ENCODE measurements around the gene YPEL3. TPM values are rescaled to one million over a fixed set of nuclear protein-coding genes. Genes with fewer than 3 reads are reported as not detected.
A peak's percentile ranks its signal among the peaks of the same experiment; 100 is the strongest.

YPEL3 gene
- total RNA-seq, 1 donor from 2014 or later: 18.8 TPM

DNA sequence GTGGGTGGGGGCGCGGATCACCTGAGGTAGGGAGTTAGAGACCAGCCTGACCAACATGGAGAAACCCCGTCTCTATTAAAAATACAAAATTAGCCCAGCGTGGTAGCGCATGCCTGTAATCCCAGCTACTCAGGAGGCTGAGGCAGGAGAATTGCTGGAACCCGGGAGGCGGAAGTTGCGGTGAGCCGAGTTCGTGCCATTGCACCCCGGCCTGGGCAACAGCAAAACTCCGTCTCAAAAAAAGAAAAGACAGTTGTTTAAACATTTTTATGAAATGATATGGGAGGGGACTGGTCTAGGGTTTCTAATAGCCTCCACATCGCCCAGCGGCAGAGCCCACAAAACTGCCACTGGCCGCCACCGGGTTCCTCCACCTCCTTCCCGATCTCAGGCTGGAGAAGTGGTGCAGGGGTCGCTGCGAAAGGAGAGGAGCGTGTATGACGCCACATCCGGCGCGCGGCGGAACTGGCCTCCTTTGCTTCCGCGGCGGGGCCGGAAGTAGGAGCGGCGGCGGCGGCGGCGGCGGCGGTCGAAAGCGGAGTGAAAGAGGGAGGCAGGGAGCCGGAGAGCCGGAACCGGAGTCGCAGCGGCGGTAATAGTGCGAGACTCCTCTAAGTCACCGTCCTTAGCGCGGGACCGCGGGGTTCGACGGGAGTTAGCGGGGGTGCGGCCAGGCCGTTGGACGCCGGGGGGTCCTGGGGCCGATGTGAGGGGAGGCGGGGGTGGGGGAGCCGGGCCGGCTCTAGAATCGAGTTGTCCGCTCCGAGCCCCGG, 20.3 kb downstream of the YPEL3 start, which contains the start of gene PPP4C:
PPP4C (plus strand) TSS at position 492 of the 773 bp plus-strand sequence. CDS start 384 bp downstream, outside the sequence.
- DNase-seq (ENCODE audit: low spot score in 2 of 2) (peak; percentile 94 to 99), FAIRE-seq (no peak)

DNA sequence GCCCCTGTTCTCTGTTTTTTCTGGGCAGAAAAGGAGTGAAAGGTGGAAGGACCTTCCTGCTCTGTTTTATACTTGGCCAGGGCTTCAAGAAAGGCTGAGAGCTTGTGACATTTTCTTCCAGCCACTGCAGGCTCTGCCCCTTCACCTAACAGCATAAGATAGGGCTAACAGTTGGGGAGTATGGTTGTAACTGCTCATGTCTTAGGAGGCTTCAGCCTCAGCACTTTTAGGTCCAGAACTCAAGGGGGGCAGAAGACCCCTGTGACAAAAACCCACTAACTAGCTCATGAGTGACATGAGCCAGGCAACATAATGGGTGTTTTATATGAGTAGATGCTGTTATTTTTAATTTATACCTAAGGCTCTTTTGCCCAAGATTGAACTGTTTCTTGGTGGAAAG, 25.5 kb downstream of the YPEL3 start:
- FAIRE-seq: no peak

DNA sequence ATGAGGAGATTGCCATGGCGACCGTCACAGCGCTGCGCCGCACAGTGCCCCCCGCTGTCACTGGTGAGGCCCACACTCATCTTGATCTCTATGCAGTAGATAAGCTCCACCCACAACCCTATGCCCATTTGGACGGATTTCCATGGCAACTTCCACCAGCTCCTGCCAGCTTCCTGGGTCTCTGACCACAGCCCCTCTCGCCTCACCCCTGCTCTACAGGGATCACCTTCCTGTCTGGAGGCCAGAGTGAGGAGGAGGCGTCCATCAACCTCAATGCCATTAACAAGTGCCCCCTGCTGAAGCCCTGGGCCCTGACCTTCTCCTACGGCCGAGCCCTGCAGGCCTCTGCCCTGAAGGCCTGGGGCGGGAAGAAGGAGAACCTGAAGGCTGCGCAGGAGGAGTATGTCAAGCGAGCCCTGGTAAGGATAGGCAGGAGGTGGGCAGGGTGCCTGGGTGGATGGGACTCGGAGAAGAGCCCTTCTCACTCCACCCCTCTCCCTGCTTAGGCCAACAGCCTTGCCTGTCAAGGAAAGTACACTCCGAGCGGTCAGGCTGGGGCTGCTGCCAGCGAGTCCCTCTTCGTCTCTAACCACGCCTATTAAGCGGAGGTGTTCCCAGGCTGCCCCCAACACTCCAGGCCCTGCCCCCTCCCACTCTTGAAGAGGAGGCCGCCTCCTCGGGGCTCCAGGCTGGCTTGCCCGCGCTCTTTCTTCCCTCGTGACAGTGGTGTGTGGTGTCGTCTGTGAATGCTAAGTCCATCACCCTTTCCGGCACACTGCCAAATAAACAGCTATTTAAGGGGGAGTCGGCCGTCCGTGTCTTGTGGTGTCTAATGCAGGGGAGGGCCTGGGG, 26.2 kb downstream of the YPEL3 start:
- no peak for FAIRE-seq
- DNase-seq (ENCODE audit: low spot score in 2 of 2): no peak

More for the DNA sequence above, 25.5 kb downstream of the YPEL3 start:
- no peak for DNase-seq (ENCODE audit: low spot score in 2 of 2)

DNA sequence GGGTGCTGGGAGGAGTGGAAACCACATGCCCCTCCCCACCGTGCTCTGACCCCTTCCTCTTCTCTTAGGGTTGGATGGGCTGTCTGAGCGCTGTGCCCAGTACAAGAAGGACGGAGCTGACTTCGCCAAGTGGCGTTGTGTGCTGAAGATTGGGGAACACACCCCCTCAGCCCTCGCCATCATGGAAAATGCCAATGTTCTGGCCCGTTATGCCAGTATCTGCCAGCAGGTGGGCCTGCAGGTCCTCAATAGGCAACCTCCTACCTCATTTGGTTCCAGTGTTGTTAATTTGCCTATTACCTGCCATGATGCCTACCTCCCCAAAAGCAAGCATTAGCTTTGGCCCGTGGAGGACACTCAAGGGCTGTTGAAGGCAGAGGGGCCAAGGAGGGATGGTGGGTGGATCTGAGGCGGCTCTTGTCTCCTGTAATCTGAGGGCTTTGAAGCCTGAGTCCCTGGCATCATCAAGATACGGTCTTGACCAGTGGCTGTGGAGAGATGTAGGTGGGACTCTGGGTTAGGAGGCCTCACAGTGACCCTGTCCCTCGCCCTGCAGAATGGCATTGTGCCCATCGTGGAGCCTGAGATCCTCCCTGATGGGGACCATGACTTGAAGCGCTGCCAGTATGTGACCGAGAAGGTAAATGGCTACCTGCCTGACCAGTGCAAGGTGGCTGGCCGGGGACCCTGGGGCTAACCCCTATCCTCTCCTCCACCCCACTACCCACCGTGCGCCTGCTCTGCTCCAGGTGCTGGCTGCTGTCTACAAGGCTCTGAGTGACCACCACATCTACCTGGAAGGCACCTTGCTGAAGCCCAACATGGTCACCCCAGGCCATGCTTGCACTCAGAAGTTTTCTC, 27.0 kb downstream of the YPEL3 start:
- DNase-seq (ENCODE audit: low spot score in 2 of 2): no peak
- FAIRE-seq: no peak

DNA sequence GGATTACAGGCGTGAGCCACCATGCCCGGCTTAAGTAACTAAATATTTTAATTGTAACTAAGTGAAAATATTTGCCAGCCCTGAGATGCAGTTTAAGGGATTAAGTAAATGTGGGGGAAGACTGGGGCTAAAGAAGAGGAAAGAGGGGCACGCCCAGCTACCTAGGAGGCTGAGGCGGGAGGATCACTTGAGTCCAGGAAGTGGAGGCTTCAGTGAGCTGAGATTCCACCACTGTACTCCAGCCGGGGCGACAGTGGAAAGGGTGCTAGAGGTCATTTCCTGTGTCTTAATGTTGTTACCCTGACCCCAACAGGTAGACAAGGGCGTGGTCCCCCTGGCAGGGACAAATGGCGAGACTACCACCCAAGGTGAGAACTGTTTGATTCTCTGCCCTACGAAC, 27.7 kb downstream of the YPEL3 start:
- no peak for DNase-seq (ENCODE audit: low spot score in 2 of 2)
- FAIRE-seq: no peak

DNA sequence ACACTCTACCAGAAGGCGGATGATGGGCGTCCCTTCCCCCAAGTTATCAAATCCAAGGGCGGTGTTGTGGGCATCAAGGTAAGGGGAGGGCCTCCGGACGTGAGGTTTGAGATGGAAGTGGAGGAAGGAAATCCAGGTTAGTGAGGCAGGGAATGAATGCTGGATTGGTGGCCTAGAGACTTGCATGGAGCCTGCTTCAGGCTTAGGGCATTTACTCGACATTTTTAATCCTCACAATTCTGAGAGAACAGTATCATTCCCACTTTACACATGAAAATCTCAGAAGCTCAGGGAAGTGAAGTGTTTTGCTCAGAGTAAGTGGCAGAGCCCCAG, 28.5 kb downstream of the YPEL3 start:
- FAIRE-seq (no peak), DNase-seq (ENCODE audit: low spot score in 2 of 2) (no peak)

DNA sequence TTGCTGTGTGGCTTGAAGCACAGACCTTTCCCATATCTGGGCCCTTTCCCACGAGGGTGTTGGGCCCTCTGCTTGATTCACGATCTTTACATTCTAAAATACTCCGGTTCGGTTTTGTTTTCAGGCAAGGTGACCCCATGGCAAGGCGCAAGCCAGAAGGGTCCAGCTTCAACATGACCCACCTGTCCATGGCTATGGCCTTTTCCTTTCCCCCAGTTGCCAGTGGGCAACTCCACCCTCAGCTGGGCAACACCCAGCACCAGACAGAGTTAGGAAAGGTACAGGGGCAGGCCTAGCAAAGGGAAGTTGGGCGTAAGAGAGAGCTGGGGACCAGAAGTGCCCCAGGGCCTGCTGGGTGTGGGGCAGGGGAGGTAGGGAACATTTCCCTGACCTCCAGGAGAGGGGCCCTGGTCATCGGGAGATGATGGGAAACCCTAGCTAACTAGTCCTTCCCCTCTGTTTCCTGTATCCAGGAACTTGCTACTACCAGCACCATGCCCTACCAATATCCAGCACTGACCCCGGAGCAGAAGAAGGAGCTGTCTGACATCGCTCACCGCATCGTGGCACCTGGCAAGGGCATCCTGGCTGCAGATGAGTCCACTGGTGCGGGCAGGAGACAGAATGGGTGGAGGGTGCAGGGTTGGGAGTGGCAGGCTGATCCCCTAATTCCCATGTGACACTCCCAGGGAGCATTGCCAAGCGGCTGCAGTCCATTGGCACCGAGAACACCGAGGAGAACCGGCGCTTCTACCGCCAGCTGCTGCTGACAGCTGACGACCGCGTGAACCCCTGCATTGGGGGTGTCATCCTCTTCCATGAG, 29.0 kb downstream of the YPEL3 start:
- FAIRE-seq (no peak), DNase-seq (ENCODE audit: low spot score in 2 of 2) (no peak)

DNA sequence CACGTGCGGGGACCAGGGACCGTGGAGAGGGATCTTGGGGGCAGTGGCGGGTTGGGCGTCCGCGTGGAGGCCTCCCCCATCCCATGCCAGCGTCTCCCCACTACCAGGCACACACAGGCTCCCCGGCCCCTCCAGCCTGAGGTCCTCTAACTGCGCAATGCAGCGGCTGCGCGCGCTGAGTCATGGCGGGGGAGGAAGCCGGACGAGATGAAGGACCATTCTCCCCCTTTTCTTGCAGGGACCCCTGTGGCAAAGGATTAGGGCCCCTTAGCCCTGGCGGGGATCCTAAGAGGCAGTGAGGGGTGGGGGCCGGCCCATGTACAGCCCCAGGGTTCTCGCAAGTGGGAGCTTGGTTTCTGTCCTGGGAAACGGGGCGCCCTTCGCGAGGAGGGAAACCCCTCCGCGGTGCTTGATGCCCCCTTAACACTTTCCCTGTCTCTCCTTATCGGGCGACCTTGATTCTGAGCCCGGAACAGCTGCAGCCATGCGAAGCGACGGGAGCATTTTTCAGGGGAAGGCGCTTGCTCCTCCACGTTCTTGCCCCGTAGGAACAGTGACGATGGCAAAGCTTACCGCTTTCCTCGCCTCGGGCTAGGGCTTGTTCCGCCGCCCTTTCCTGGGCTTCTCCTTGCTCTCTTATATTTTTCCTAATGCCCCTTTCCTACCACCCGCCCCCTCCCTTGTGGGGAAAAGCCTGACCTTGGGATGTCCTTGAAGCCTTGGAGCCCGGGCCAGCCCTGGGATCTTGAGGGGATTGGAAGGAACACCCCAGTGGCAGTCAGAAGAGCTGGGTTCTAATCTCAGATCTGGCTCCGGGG, 29.9 kb downstream of the YPEL3 start:
- FAIRE-seq (no peak), DNase-seq (ENCODE audit: low spot score in 2 of 2) (no peak)

DNA sequence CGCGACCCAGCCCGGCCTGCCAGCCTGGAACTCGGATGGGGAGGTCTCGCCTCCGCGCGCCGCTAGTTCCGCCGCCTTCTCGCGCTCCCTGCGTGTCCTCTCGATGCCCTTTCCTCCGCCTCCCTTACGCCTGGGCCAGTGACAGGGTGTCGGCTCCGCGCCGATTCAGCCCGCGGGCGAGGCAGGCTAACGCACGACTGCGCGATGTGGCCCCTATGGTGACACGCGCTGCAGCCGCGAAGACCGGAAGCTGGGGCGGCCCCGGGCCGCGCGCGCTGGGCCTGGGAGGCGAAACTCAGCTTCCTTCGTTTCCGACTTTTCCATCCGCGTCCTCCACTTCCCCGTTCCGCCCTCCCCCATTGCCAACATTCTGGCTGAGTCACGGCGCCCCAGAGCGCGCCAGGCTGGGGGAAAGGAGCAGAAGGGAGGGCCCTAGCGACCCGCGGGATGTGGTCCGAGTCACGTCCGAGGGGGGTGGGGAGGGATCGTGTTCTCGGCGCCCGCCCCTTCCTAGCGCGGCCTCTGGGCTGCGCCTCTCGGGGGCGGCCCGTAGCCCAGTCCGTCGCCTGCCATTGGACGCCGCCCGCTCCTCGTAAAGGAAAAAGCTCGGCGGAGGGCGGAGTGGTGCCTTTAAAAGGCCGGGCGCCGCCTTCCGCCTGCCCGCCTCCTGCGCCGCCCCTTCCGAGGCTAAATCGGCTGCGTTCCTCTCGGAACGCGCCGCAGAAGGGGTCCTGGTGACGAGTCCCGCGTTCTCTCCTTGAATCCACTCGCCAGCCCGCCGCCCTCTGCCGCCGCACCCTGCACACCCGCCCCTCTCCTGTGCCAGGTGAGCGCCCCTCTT, 30.7 kb downstream of the YPEL3 start, which contains the start of gene ALDOA:
ALDOA (plus strand) TSS at position 659 of the 841 bp plus-strand sequence. CDS start 1,138 bp downstream, outside the sequence.
- DNase-seq (ENCODE audit: low spot score in 2 of 2) (peak; percentile 96 to 97), FAIRE-seq (no peak)

DNA sequence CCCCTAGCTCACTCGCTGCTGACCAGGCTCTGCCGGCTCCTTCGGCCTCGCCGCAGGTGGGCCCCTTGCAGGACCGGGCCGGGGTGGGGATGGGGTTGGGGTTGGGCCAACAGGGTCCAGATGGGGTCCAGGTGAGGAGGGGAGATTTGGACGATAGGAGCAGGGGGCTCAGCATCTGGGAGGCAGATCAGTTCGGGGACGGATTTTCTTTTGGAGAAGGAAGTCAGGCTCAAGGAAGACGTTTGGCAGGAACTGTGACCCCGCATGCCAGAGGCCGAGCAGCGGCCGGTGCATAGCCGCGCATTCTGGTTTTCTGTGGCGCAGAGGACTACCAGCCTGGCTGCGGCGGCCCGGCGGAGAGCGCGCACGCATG, 31.3 kb downstream of the YPEL3 start:
- FAIRE-seq (no peak), DNase-seq (ENCODE audit: low spot score in 2 of 2) (no peak)

DNA sequence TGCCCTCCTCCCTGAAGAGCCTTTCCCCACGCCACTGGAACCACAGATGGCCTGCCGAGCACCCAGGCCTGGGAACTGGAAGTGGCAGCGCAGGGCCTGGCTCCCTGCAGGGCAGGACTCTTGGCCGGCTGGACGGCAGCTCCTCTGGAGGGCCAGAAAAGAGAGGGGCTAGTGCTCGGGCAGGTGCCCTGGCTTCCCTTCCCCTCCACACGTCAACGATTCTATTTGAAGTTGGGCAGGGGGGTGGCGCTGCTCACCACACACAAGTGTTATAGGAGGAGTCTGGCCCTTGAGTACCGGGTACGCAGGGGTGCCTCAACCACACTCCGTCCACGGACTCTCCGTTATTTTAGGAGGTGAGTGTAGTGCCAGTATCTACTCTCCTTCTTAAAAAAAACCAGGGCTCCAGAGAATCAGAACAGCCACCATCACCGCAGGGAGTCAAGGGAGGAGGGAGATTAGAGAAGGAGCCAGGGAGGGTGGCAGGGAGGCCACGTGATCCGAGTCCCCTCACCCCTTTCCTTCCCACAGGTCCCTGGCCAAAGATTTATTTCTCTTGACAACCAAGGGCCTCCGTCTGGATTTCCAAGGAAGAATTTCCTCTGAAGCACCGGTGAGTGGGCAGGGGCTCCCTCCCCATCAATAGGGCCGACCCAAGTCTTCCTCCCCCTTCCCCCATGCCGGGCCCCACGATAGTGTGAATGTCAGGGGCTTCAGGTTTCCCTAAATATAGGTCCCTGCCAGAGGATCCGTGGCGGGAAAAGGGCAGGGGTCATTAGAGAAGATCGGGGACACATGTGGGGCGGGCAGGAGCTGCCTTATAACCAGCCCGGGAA, 31.9 kb downstream of the YPEL3 start:
- peak; percentile 71 to 74 for DNase-seq (ENCODE audit: low spot score in 2 of 2)

DNA sequence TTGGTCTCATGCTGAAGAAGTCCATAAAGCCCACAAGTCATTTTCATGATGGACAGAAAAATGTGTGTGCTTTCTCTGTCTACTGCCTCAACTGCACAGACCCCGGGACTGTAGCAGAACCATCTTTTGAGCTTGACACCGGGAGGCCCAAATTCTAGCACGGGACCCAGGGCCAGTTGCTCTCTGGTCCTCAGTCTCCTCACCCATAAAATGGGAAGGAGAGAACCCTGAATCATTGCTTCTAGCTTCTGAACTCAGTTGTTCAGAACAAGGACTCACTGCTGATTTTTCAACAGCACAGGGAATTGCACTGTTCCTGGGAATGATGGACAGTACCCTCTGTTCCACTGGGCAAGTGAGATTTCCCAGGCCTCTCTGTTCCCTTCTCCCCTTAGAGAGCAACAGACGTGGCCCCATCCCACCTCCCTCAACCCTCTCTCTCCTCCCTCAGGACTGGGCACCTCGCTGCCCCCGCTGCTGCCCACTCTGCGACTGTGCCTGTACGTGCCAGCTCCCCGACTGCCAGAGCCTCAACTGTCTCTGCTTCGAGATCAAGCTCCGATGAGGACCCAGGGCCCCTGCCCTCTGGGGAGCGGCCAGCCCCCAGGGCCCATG, 32.6 kb downstream of the YPEL3 start:
- no peak for FAIRE-seq

More for the DNA sequence above, 31.9 kb downstream of the YPEL3 start:
- no peak for FAIRE-seq

DNA sequence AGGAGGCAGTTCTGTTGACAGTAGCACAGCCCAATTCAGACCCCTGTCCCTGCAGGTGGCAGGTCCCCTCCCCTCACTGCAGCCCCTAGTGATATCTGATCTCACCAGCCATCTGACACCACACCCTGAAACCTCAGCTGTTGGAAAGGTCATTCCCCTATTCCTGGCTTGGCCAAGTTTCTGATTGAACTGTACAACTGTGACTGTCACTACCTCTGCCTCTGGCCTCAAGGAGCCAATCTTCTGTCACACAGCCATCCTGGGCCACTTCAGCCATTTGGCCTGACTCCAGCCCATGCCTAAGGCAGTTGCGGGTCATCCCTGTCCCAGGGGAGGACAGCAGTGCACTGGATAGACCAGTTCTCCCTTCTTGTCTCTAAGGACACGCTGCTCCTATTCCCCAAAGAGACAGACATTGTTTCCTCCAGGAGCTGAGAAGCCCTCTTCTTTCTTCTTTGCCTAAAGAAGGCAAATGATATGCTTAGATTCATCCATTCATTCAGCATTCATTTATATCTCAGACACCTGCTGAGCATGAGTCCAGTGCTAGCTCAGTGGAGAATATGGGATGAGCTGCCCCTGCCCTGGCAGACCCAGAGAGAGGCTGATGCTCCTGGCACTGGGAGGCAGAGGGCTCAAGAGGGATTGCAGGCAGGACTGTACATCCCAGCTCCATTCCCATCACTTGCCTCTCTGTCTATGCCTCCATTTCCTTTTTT, 35.0 kb downstream of the YPEL3 start:
- no peak for DNase-seq (ENCODE audit: low spot score in 2 of 2)
- no peak for FAIRE-seq

More for the DNA sequence above, 32.6 kb downstream of the YPEL3 start:
- no peak for DNase-seq (ENCODE audit: low spot score in 2 of 2)

DNA sequence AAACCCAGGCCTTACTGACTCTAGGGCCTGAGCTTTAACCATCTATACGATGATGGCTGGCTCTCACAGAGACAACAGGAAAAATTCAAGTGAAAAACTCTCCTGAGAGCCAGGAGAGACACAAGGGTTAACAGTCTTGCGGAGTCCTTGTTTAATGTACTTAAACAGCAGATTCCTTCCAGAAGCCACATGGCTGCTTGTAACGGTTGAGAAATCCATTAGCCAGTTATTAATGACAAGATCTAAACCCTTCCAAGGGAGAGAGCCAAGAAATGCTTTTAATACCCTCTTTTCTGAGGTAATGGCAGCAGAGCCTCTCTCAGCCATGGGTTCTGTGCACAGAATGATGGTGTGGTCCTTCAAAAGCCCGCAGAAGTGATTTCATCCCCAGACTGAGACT, 35.7 kb downstream of the YPEL3 start:
- no peak for FAIRE-seq
- DNase-seq (ENCODE audit: low spot score in 2 of 2): no peak

DNA sequence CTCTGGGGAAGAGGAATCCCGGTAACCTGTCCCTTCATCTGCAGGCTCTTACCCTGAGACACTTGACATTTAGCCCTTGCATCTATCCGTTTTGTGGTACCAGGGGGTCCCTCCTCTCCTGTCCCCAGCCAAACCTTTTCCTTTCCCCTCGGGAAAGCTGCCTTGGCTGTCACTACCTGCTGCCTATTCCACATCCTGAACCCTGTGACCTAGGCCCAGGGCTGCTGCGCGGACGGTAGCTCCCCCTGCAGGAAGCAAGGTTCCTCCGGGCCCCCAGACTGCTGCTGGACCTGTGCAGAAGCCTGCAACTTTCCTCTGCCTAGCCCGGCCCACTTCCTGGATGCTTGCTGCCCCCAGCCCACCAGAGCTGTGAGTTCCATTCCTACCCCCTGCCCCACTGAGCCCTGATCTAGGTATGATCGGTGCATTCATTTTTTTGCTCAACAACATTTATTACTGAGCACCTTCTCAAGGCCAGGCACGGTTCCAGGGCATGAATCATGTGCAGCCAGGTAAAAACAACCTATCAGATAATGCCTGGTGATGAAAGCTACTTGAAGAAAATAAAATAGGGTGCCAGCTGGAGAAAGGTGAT, 41.0 kb downstream of the YPEL3 start:
- DNase-seq (ENCODE audit: low spot score in 2 of 2) (no peak), FAIRE-seq (no peak)

DNA sequence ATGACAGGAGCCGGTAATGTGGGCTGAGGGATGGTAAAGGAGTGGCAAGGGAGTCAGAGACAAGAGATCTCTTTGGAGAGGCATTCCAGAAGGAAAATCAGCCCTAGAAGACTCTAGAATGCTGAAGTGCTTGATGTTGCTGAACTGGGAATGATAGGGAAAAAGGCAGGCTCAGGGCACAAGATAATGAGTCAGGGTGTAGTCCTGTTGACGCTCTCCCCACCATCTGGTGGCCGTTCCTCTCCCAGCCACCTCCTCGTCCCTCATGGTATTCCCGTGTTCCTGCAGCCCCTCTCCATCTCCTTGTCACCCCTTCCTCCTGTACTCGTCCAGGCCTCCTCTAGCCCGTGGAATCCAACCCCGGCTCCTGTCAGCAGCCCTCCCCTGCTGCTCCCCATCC, 41.6 kb downstream of the YPEL3 start:
- FAIRE-seq: no peak
- no peak for DNase-seq (ENCODE audit: low spot score in 2 of 2)

Data from frontal cortex (tissue), 4 donors.